ENCODE data around the gene PNMA8B. TPM values are rescaled to one million over a fixed set of nuclear protein-coding genes. Genes with fewer than 3 reads are reported as not detected.

Gene PNMA8B
- total RNA-seq, 1 donor from 2014 or later: 2.5 TPM

DNA sequence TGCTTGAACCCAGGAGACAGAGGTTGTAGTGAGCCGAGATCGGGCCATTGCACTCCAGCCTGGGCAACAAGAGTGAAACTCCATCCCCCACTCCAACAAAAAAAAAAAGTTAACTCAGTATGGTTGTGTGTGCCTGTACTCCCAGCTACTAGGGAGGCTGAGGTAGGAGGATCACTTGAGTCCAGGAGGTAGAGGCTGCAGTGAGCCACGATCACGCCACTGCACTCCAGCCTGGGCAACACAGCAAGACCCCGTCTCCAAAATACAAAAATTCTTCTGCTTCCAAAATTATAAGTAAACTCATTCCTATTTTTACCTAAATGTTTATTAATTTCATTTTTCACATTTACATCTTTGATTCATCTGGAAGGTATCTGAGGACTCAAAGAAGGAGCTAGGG is 38.7 kb downstream of the PNMA8B start:
- no peak for TF ChIP-seq CTCF (IDR thresholded peaks at IDR 0.05)
- Mint-ChIP-seq H3K27ac (ENCODE audit: unreplicated experiment) (no peak overlapping the region), H3K4me3 (ENCODE audit: unreplicated experiment) (no peak overlapping the region), H3K36me3 (ENCODE audit: unreplicated experiment) (no peaks in the 10 kb centered on the region), H3K4me1 (ENCODE audit: unreplicated experiment) (peaks cover 4% of the 10 kb centered on the region), H3K9me3 (ENCODE audit: unreplicated experiment) (no peaks in the 10 kb centered on the region), H3K27me3 (ENCODE audit: unreplicated experiment) (no peaks in the 10 kb centered on the region)
- no peak for DNase-seq (ENCODE audit: extremely low spot score, unreplicated experiment)

DNA sequence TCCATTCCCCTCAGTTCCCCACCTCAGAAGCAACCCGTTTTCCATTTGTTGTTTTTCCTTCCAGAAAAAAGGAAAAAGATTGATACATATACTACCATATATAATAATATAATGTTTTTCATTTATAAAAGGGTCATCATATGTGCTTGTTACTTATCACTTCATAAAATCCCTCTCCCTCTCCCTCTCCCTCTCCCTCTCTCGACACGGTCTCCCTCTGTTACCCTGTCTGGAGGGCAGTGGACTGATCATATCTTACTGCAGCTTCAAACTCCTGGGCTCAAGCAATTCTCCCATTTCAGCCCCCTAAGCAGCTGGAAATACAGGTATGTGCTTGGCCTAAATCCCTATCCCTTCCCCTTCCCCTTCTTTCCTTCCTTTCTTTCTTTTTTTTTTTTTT is 41.4 kb downstream of the PNMA8B start:
- H3K27ac Mint-ChIP-seq (ENCODE audit: unreplicated experiment): no peak overlapping the region
- no peak overlapping the region for H3K4me3 Mint-ChIP-seq (ENCODE audit: unreplicated experiment)
- no peak for DNase-seq (ENCODE audit: extremely low spot score, unreplicated experiment)
- no peaks in the 10 kb centered on the region for H3K27me3 Mint-ChIP-seq (ENCODE audit: unreplicated experiment)
- H3K4me1 Mint-ChIP-seq (ENCODE audit: unreplicated experiment): peaks cover 4% of the 10 kb centered on the region
- peaks cover 3% of the 10 kb centered on the region for H3K36me3 Mint-ChIP-seq (ENCODE audit: unreplicated experiment)
- TF ChIP-seq CTCF (IDR thresholded peaks at IDR 0.05): no peak
- H3K9me3 Mint-ChIP-seq (ENCODE audit: unreplicated experiment): peaks cover 6% of the 10 kb centered on the region

DNA sequence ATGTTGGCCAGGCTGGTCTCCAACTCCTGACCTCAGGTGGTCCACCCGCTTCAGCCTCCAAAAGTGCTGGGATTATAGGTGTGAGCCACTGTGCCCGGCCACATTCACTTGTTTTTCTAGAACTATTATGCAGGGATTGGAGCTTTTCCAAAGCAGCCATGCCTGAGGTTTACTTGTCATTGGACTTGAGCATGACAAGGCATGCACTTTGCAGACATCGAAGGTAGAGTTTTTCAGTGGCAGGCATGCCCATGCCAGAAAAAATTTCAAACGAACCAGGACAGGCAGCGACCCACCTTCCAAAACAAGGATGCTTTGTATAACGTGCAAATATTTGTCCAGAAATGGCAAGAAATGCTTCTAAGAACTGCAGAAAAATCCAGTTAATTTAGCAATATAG is 42.0 kb downstream of the PNMA8B start:
- no peak overlapping the region for H3K27ac Mint-ChIP-seq (ENCODE audit: unreplicated experiment)
- DNase-seq (ENCODE audit: extremely low spot score, unreplicated experiment): no peak
- no peaks in the 10 kb centered on the region for H3K27me3 Mint-ChIP-seq (ENCODE audit: unreplicated experiment)
- H3K36me3 Mint-ChIP-seq (ENCODE audit: unreplicated experiment): peaks cover 3% of the 10 kb centered on the region
- no peak for TF ChIP-seq CTCF (IDR thresholded peaks at IDR 0.05)
- H3K4me3 Mint-ChIP-seq (ENCODE audit: unreplicated experiment): no peak overlapping the region
- peaks cover 4% of the 10 kb centered on the region for H3K4me1 Mint-ChIP-seq (ENCODE audit: unreplicated experiment)
- H3K9me3 Mint-ChIP-seq (ENCODE audit: unreplicated experiment): peaks cover 7% of the 10 kb centered on the region

- Mint-ChIP-seq H3K4me1 (ENCODE audit: unreplicated experiment) (peaks cover 4% of the 10 kb centered on the region), H3K27ac (ENCODE audit: unreplicated experiment) (no peak overlapping the region), H3K4me3 (ENCODE audit: unreplicated experiment) (no peak overlapping the region), H3K27me3 (ENCODE audit: unreplicated experiment) (no peaks in the 10 kb centered on the region), H3K36me3 (ENCODE audit: unreplicated experiment) (peaks cover 3% of the 10 kb centered on the region), H3K9me3 (ENCODE audit: unreplicated experiment) (peaks cover 7% of the 10 kb centered on the region)
- TF ChIP-seq CTCF (IDR thresholded peaks at IDR 0.05): no peak
- DNase-seq (ENCODE audit: extremely low spot score, unreplicated experiment): no peak
These were observed 43.5 kb downstream of the PNMA8B start for GRCh38 chr19:46452186-46452585.

DNA sequence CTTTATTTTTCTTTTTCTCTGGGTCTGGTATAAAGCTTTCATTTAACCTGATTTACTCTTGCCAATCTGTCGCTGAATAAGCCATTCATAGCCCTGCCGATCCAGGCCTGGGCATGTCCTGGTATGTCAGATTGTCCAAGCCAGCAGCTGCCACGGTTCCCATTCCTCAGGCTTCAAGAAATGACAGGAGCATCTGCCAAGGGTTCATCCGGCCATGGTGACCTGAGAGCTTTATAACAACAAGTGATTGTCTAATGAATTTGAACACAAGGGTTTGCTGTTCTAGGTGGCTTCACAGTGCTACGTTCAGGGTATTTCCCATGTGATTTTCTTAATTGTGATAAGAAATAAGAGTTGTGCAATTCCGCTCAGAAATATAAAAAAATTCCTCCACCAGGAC is 44.3 kb downstream of the PNMA8B start:
- Mint-ChIP-seq H3K36me3 (ENCODE audit: unreplicated experiment) (peaks cover 3% of the 10 kb centered on the region), H3K27ac (ENCODE audit: unreplicated experiment) (no peak overlapping the region), H3K4me1 (ENCODE audit: unreplicated experiment) (peaks cover 3% of the 10 kb centered on the region), H3K9me3 (ENCODE audit: unreplicated experiment) (peaks cover 7% of the 10 kb centered on the region), H3K27me3 (ENCODE audit: unreplicated experiment) (no peaks in the 10 kb centered on the region), H3K4me3 (ENCODE audit: unreplicated experiment) (no peak overlapping the region)
- no peak for TF ChIP-seq CTCF (IDR thresholded peaks at IDR 0.05)
- no peak for DNase-seq (ENCODE audit: extremely low spot score, unreplicated experiment)
